HepG2 (cell line): ENCODE data around the gene PIF1. TPM values are rescaled to one million over a fixed set of nuclear protein-coding genes. Genes with fewer than 3 reads are reported as not detected.

Experiments used
- BRCA1 ChIP-seq: sonication (generic); formaldehyde crosslinking; IDR thresholded peaks from 2 replicates; pipeline ENCODE4 v1.4.0; 2020; ENCODE audit warnings: missing genetic modification reagents
- GATA4 ChIP-seq: sonication (generic); IDR thresholded peaks from 2 replicates; pipeline ENCODE4 v1.6.1; 2016; ENCODE audit warnings: antibody characterized with exemption, low read depth, borderline replicate concordance
- KAT8 ChIP-seq: IDR thresholded peaks from 2 replicates; pipeline ENCODE4 v1.6.1; 2016; ENCODE audit warnings: missing genetic modification reagents, missing compliant biosample characterization
- KDM2A ChIP-seq: sonication (generic); formaldehyde crosslinking; IDR thresholded peaks from 2 replicates; pipeline ENCODE4 v1.4.0; 2020; ENCODE audit warnings: low read depth, missing genetic modification reagents, borderline replicate concordance
- NKX3-1 ChIP-seq: sonication (generic); formaldehyde crosslinking; IDR thresholded peaks from 2 replicates; pipeline ENCODE4 v1.5.0; 2020; ENCODE audit warnings: missing genetic modification reagents
- ONECUT2 ChIP-seq: sonication (generic); formaldehyde crosslinking; IDR thresholded peaks from 2 replicates; pipeline ENCODE4 v1.4.0; 2020; ENCODE audit warnings: missing genetic modification reagents
- SALL2 ChIP-seq: sonication (generic); formaldehyde crosslinking; IDR thresholded peaks from 2 replicates; pipeline ENCODE4 v1.8.1; 2023; ENCODE audit warnings: mild to moderate bottlenecking, missing genetic modification reagents, inconsistent platforms
- SNAI1 ChIP-seq: sonication (generic); formaldehyde crosslinking; IDR thresholded peaks from 2 replicates; pipeline ENCODE4 v1.5.0; 2020; ENCODE audit warnings: mild to moderate bottlenecking, missing genetic modification reagents, borderline replicate concordance
- SSRP1 ChIP-seq: IDR thresholded peaks from 2 replicates; pipeline ENCODE4 v1.6.1; 2016; ENCODE audit warnings: control low read depth
- XBP1 ChIP-seq: sonication (generic); formaldehyde crosslinking; IDR thresholded peaks from 2 replicates; pipeline ENCODE4 v1.5.0; 2020; ENCODE audit warnings: missing genetic modification reagents
- ZFAT ChIP-seq: sonication (generic); formaldehyde crosslinking; conservative IDR thresholded peaks from 2 replicates; pipeline ENCODE4 v1.8.1; 2023; ENCODE audit warnings: missing genetic modification reagents, inconsistent platforms
- ZMYM3 ChIP-seq: sonication (generic); formaldehyde crosslinking; IDR thresholded peaks from 2 replicates; pipeline ENCODE4 v1.5.1; 2020; ENCODE audit warnings: mild to moderate bottlenecking, missing genetic modification reagents
- ZNF12 ChIP-seq: sonication (generic); formaldehyde crosslinking; IDR thresholded peaks from 2 replicates; pipeline ENCODE4 v1.5.0; 2020; ENCODE audit warnings: missing genetic modification reagents
- ZNF337 ChIP-seq: sonication (generic); formaldehyde crosslinking; IDR thresholded peaks from 2 replicates; pipeline ENCODE4 v1.5.1; 2020; ENCODE audit warnings: missing genetic modification reagents, low read depth, mild to moderate bottlenecking, borderline replicate concordance
- ZNF530 ChIP-seq: sonication (generic); formaldehyde crosslinking; IDR thresholded peaks from 2 replicates; pipeline ENCODE4 v1.5.0; 2020; ENCODE audit warnings: low read depth, mild to moderate bottlenecking, missing genetic modification reagents
- ZNF546 ChIP-seq: sonication (generic); formaldehyde crosslinking; conservative IDR thresholded peaks from 2 replicates; pipeline ENCODE4 v1.8.1; 2023; ENCODE audit warnings: mild to moderate bottlenecking, missing genetic modification reagents
- ZNF629 ChIP-seq: sonication (generic); formaldehyde crosslinking; conservative IDR thresholded peaks from 2 replicates; pipeline ENCODE4 v1.5.0; 2020; ENCODE audit warnings: missing genetic modification reagents
- polyA plus RNA-seq, 8 experiments: library from polyadenylated mRNA; depleted of rRNA in 3 of 8; stranded (reverse) in 7 of 8; unstranded in 1 of 8; fragments of >200 nt; fragmentation: Illumina TruSeq in 4 of 8; extraction: Trizol in 4 of 8; gene quantifications; 2 replicates each; pipeline versions ENCODE4 v1.2.1 to v1.2.3, GENCODE V29; 2011 to 2016; ENCODE audit warnings: low read depth in 4 of 8, missing spikeins in 1 of 8, mixed read lengths in 1 of 8; ENCODE audit not compliant: insufficient read depth in 1 of 8
- total RNA-seq, 5 experiments: library from RNA; depleted of rRNA; stranded (reverse); fragments of >200 nt; fragmentation: Illumina TruSeq; extraction: Trizol; gene quantifications; 2 replicates each; pipeline ENCODE4 v1.2.3, GENCODE V29; 2016; ENCODE audit warnings: low read depth in 1 of 5
- TF ChIP-seq, protein P1 (sequence below): sonication (generic); formaldehyde crosslinking; IDR thresholded peaks from 2 replicates; pipeline ENCODE4 v1.5.1; 2020; ENCODE audit warnings: mild to moderate bottlenecking, moderate library complexity, missing genetic modification reagents
- TF ChIP-seq, protein P2 (sequence below): IDR thresholded peaks from 2 replicates; pipeline ENCODE4 v1.6.1; 2012; ENCODE audit warnings: inconsistent platforms
- TF ChIP-seq, protein P3 (sequence below): sonication (generic); formaldehyde crosslinking; IDR thresholded peaks from 2 replicates; pipeline ENCODE4 v1.8.1; 2022; ENCODE audit warnings: low read depth, mild to moderate bottlenecking, missing genetic modification reagents
- TF ChIP-seq, protein P4 (sequence below): sonication (generic); formaldehyde crosslinking; IDR thresholded peaks from 2 replicates; pipeline ENCODE4 v1.8.1; 2023; ENCODE audit warnings: mild to moderate bottlenecking, missing genetic modification reagents, borderline replicate concordance
- TF ChIP-seq, protein P5 (sequence below): IDR thresholded peaks from 2 replicates; pipeline ENCODE4 v1.6.1; 2016; ENCODE audit warnings: mild to moderate bottlenecking, missing biosample characterization, missing genetic modification reagents
- TF ChIP-seq, protein P6 (sequence below): sonication (generic); formaldehyde crosslinking; conservative IDR thresholded peaks from 2 replicates; pipeline ENCODE4 v1.4.0; 2020; ENCODE audit warnings: missing genetic modification reagents

Gene PIF1
- total and polyA plus RNA-seq, 2 of the 13 experiments (the other 11 are each of a cell fraction or from before 2014, with no cell fraction given) = 18.5 to 19.7 TPM

DNA sequence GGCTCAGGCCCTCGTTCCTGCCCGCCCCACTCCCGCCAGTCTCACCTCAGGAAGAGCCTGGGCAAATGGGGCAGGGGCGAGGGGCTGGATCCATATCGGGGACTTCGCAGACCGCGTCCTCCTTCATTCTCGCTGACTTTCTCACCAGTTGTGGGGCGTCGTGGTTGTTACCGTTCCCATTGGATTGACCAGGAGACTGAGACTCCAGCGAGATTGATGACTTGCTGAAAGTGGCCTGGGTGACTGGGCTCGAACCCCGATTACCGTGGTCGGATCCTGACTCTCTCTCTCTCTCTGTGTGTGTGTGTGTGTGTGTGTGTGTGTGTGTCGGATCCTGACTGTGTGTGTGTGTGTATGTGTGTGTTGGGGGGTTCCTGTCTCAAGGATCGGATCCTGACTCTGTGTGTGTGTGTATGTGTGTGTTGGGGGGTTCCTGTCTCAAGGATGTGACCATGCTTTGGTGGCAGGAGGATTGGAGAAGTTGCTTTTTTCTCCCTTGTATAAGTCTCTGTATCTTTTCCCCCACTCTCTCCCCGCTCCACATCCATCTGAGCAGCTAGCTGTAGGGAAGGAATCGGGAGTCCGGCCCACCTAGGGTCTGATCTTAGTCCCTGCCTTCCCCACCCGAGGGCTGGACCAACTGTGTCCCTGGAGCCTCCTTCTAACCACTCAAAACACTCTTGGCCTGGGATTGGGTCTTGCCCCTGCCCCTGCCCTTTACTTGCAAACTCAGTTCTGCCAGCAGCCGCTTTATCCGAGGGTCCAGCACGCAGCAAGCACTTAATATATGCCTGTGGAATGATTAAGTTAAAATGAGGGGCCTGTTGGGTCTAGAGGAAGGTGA, 16.9 kb upstream of the PIF1 start (continued):
- TF ChIP-seq, protein P1, sequence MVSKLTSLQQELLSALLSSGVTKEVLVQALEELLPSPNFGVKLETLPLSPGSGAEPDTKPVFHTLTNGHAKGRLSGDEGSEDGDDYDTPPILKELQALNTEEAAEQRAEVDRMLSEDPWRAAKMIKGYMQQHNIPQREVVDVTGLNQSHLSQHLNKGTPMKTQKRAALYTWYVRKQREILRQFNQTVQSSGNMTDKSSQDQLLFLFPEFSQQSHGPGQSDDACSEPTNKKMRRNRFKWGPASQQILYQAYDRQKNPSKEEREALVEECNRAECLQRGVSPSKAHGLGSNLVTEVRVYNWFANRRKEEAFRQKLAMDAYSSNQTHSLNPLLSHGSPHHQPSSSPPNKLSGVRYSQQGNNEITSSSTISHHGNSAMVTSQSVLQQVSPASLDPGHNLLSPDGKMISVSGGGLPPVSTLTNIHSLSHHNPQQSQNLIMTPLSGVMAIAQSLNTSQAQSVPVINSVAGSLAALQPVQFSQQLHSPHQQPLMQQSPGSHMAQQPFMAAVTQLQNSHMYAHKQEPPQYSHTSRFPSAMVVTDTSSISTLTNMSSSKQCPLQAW (CRISPR knock-in tag) = no peak
- TF ChIP-seq, protein P2, sequence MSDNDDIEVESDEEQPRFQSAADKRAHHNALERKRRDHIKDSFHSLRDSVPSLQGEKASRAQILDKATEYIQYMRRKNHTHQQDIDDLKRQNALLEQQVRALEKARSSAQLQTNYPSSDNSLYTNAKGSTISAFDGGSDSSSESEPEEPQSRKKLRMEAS = 0 out of 2 replicates have a peak, but pooled peaks have one; percentile 16
- TF ChIP-seq SSRP1 (CRISPR knock-in tag) (no peak), SALL2 (0 out of 2 replicates have a peak, but pooled peaks have one; percentile 4), XBP1 (CRISPR knock-in tag) (no peak), ZFAT (CRISPR knock-in tag) (no peak), ZNF530 (CRISPR knock-in tag) (no peak), ZNF12 (CRISPR knock-in tag) (0 out of 2 replicates have a peak, but pooled peaks have one; percentile 1), KDM2A (CRISPR knock-in tag) (peak; percentile 1; the same call in 1 of the 2 replicates), GATA4 (0 out of 2 replicates have a peak, but pooled peaks have one; percentile 1), ZMYM3 (CRISPR knock-in tag) (peak; percentile 77), ZNF337 (CRISPR knock-in tag) (no peak), ZNF629 (CRISPR knock-in tag) (peak; percentile 93), ONECUT2 (CRISPR knock-in tag) (no peak), ZNF546 (CRISPR knock-in tag) (0 out of 2 replicates have a peak, but pooled peaks have one; percentile 17), KAT8 (no peak), SNAI1 (CRISPR knock-in tag) (no peak), BRCA1 (CRISPR knock-in tag) (no peak), NKX3-1 (0 out of 2 replicates have a peak, but pooled peaks have one; percentile 4)
- TF ChIP-seq, protein P3, sequence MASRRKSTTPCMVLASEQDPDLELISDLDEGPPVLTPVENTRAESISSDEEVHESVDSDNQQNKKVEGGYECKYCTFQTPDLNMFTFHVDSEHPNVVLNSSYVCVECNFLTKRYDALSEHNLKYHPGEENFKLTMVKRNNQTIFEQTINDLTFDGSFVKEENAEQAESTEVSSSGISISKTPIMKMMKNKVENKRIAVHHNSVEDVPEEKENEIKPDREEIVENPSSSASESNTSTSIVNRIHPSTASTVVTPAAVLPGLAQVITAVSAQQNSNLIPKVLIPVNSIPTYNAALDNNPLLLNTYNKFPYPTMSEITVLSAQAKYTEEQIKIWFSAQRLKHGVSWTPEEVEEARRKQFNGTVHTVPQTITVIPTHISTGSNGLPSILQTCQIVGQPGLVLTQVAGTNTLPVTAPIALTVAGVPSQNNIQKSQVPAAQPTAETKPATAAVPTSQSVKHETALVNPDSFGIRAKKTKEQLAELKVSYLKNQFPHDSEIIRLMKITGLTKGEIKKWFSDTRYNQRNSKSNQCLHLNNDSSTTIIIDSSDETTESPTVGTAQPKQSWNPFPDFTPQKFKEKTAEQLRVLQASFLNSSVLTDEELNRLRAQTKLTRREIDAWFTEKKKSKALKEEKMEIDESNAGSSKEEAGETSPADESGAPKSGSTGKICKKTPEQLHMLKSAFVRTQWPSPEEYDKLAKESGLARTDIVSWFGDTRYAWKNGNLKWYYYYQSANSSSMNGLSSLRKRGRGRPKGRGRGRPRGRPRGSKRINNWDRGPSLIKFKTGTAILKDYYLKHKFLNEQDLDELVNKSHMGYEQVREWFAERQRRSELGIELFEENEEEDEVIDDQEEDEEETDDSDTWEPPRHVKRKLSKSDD (CRISPR knock-in tag) = no peak
- TF ChIP-seq, protein P4, sequence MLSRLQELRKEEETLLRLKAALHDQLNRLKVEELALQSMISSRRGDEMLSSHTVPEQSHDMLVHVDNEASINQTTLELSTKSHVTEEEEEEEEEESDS (CRISPR knock-in tag) = no peak
- TF ChIP-seq, protein P5, sequence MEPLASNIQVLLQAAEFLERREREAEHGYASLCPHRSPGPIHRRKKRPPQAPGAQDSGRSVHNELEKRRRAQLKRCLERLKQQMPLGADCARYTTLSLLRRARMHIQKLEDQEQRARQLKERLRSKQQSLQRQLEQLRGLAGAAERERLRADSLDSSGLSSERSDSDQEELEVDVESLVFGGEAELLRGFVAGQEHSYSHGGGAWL (CRISPR knock-in tag) = peak; percentile 15; the same call in 1 of the 2 replicates
- TF ChIP-seq, protein P6, sequence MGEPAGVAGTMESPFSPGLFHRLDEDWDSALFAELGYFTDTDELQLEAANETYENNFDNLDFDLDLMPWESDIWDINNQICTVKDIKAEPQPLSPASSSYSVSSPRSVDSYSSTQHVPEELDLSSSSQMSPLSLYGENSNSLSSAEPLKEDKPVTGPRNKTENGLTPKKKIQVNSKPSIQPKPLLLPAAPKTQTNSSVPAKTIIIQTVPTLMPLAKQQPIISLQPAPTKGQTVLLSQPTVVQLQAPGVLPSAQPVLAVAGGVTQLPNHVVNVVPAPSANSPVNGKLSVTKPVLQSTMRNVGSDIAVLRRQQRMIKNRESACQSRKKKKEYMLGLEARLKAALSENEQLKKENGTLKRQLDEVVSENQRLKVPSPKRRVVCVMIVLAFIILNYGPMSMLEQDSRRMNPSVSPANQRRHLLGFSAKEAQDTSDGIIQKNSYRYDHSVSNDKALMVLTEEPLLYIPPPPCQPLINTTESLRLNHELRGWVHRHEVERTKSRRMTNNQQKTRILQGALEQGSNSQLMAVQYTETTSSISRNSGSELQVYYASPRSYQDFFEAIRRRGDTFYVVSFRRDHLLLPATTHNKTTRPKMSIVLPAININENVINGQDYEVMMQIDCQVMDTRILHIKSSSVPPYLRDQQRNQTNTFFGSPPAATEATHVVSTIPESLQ (CRISPR knock-in tag) = no peak
- TF ChIP-seq, all 625 proteins: peak for 17
